Common myeloid progenitor, CD34-positive (primary cell): ENCODE measurements around the gene PIAS3.
A peak's percentile ranks its signal among the peaks of the same experiment; 100 is the strongest.

Source experiments
- CTCF ChIA-PET: fragments of 350-600 bp; sonication (Branson Sonifier 250); formaldehyde crosslinking; loops from one replicate; lab custom pipeline; 2021; ENCODE audit warnings: antibody characterized with exemption; lab: Charles Lee
- POLR2A ChIA-PET: fragments of 350-600 bp; sonication (Branson Sonifier 250); formaldehyde crosslinking; loops from one replicate; lab custom pipeline; 2021; ENCODE audit warnings: antibody characterized with exemption; lab: Charles Lee
- DNase-seq, 3 donors: peaks; one replicate each; pipeline versions ENCODE4 v3.0.0 to v3.0.0-alpha.2; 2013
- H3K27ac ChIP-seq, 2 experiments: 1 replicate in 1 of 2; 2 replicates in 1 of 2; pipeline ENCODE4 v1.7.0; 2013; ENCODE audit warnings: inconsistent platforms in 2 of 2, low read length in 2 of 2, mild to moderate bottlenecking in 2 of 2, low read depth in 1 of 2, moderate library complexity in 1 of 2; ENCODE audit not compliant: severe bottlenecking in 2 of 2, insufficient read depth in 1 of 2, poor library complexity in 1 of 2
- H3K27me3 ChIP-seq, 5 experiments: replicated peaks in 2 of 5; 1 replicate in 3 of 5; 2 replicates in 2 of 5; pipeline versions ENCODE4 v1.6.1 to v1.7.0; 2013; ENCODE audit warnings: low read length in 4 of 5, mild to moderate bottlenecking in 2 of 5, moderate library complexity in 2 of 5, inconsistent platforms in 1 of 5; ENCODE audit not compliant: insufficient read depth in 5 of 5, control insufficient read depth in 4 of 5
- H3K36me3 ChIP-seq, 4 experiments: 1 replicate in 2 of 4; 2 replicates in 2 of 4; pipeline versions ENCODE4 v1.6.1 to v1.7.0; 2013; ENCODE audit warnings: low read length in 3 of 4, control low read depth in 1 of 4, mild to moderate bottlenecking in 1 of 4; ENCODE audit not compliant: control insufficient read depth in 4 of 4, insufficient read depth in 4 of 4
- H3K4me1 ChIP-seq, 4 experiments: 1 replicate in 3 of 4; 2 replicates in 1 of 4; pipeline versions ENCODE4 v1.6.1 to v1.7.1; 2013; ENCODE audit warnings: low read length in 3 of 4, mild to moderate bottlenecking in 3 of 4, control low read depth in 1 of 4, inconsistent platforms in 1 of 4, moderate library complexity in 1 of 4; ENCODE audit not compliant: control insufficient read depth in 4 of 4, insufficient read depth in 4 of 4; ENCODE audit errors: control extremely low read depth in 1 of 4
- H3K4me3 ChIP-seq, 7 experiments: 1 replicate in 4 of 7; 2 replicates in 3 of 7; pipeline versions ENCODE4 v1.5.1 to v1.7.0; 2013; ENCODE audit warnings: mild to moderate bottlenecking in 7 of 7, low read length in 6 of 7, moderate library complexity in 6 of 7, inconsistent platforms in 2 of 7, low read depth in 2 of 7, control low read depth in 1 of 7; ENCODE audit not compliant: insufficient read depth in 4 of 7, control insufficient read depth in 1 of 7; ENCODE audit errors: extremely low read depth in 1 of 7
- H3K9me3 ChIP-seq, 5 experiments: 1 replicate in 4 of 5; 2 replicates in 1 of 5; pipeline versions ENCODE4 v1.6.1 to v1.7.1; 2013; ENCODE audit warnings: low read length in 4 of 5, mild to moderate bottlenecking in 2 of 5, inconsistent platforms in 1 of 5, low read depth in 1 of 5, moderate library complexity in 1 of 5; ENCODE audit not compliant: control insufficient read depth in 4 of 5, insufficient read depth in 2 of 5; ENCODE audit errors: control extremely low read depth in 1 of 5
- WGBS: methylation state at CpG from one replicate; pipeline ENCODE4 v1.1.5; 2013; ENCODE audit not compliant: insufficient coverage; 5-methylcytosine and 5-hydroxymethylcytosine counted together

Gene PIAS3

DNA sequence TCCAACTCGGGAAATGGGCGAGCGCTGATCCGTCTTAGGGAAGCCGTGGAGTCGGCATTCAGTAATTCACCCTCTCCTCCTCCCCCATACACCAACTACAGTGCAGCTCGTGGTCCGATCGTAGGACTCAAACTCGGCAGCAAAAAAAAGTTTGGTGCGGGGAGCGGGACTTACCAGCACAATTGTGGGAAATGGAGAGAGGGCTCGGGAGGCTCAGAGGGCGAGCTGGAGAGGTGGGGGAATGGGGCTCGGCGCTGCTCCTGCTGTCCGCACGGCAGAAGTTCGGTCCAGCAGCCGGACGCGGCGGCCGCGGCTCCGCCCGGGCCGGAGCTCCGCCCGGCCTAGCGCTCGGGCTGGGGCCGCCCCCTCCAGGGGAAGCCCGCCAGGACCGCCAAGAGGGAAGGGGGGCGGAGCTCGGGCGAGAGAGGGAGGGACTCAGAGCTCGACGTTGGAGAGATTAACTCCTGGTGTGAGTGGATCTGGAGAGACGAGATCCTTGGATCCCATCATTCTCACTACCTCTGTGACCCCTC is 676 bp upstream of the PIAS3 start:
- Histone ChIP-seq H3K27ac (peak overlapping the region; percentile 17 to 82), H3K4me1 (peaks cover 0 to 17% (median 15%) of the 10 kb centered on the region in 4 experiments), H3K9me3 (no peaks in the 10 kb centered on the region), H3K36me3 (peaks cover 7 to 21% (median 16%) of the 10 kb centered on the region in 4 experiments), H3K4me3 (peak overlapping the region; percentile 88 to 97 (median 92)), H3K27me3 (no peaks in the 10 kb centered on the region)
- peak; percentile 68 to 87 (median 81) for DNase-seq
- POLR2A ChIA-PET = interaction anchor here (0.6 to 2.6 kb wide), 6 partner anchors 10 to 105 kb away, joined by 3 to 12 read pairs (median 8); partner anchors contain the start of genes ANKRD34A, NUDT17, PEX11B and POLR3GL
- WGBS = 0% methylated on average over 28 of the region's 41 CpGs
- CTCF ChIA-PET = interaction anchor here (1.2 to 10.4 kb wide), 10 partner anchors 12 to 118 kb away, joined by 3 to 157 read pairs (median 13); partner anchors contain the start of genes ITGA10 and NUDT17

DNA sequence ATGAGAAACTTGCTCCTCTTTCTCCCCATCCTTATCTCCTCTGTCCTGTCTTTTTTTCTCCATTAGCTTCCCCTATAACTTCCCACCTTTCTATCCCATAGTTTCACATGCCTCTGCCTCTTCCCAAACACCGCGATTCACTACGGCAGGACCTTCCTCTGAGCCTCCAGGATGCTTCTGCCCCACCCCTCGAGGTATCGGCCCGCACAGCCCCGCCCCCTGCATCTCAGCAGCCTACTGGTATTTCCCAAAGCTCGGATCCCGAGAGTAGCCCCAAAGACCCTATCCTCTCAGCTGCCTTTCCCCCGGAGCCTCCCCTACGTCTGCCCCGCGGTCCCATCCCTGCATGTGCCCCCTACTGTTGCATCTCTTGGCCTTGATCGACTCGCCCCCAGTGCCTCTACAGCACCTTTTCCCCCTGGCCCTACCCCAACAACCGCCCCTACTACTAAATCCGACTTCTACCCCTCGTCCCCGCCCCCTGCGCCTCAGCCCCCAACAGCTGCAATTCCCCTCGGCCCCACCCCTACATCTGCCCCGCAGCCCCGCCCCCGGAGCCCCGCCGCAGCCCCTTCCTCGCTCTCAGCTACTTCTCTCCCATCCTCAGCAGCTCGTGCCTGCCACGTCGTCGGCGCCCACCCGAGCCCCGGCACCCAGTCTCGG is 512 bp downstream of the PIAS3 start:
- 0% methylated on average over 22 of the region's 35 CpGs for WGBS
- DNase-seq = peak; percentile 29 to 92 (median 86)

DNA sequence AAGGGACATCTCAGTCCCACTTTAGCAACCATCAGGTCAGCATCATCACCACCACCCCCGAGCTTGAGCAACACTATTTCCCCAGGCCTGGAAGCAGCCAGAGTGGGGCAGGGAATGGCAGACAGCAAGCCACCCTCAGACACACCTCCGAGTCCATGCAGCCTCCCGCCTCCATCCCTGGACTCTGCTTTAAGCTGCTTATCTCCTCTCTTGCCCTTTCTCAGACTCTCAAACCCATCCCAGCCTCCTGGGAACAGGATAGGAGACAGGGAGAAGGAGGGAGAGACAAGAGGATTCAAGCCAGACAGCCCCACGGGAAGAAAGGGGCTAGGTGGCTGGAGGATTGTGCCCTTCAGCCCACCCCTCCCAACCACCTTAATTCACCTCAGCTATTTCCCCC is 1.7 kb downstream of the PIAS3 start:
- POLR2A ChIA-PET = interaction anchor here (2.2 kb wide), 1 partner anchor 11 kb away, joined by 12 read pairs; the partner anchor contains the start of gene NUDT17
- Histone ChIP-seq H3K4me1 (peaks cover 0 to 17% (median 15%) of the 10 kb centered on the region in 4 experiments), H3K27me3 (no peaks in the 10 kb centered on the region), H3K4me3 (no peak overlapping the region), H3K27ac (no peak overlapping the region), H3K36me3 (peaks cover 9 to 39% (median 26%) of the 10 kb centered on the region in 4 experiments), H3K9me3 (no peaks in the 10 kb centered on the region)
- WGBS = 88% methylated on average over 1 of the region's 4 CpGs
- CTCF ChIA-PET = interaction anchor here (0.6 to 10.4 kb wide), 6 partner anchors 10 to 159 kb away, joined by 3 to 157 read pairs (median 26); partner anchors contain the start of genes ITGA10 and NUDT17
- DNase-seq = no peak

More for the DNA sequence above, 512 bp downstream of the PIAS3 start:
- H3K4me3 ChIP-seq = peak overlapping the region; percentile 88 to 97 (median 92)
- ChIA-PET CTCF (interaction anchor here (0.8 to 10.4 kb wide), 14 partner anchors 11 to 158 kb away, joined by 3 to 157 read pairs (median 4); partner anchors contain the start of genes ITGA10 and NUDT17), POLR2A (interaction anchor here (0.6 to 2.6 kb wide), 7 partner anchors 9 to 106 kb away, joined by 3 to 12 read pairs (median 5); partner anchors contain the start of genes ANKRD34A, NUDT17, PEX11B and POLR3GL)
- H3K27me3 ChIP-seq = no peaks in the 10 kb centered on the region
- peaks cover 0 to 17% (median 15%) of the 10 kb centered on the region in 4 experiments for H3K4me1 ChIP-seq
- H3K27ac ChIP-seq = peak overlapping the region in 1 of 2 experiments; percentile 54
- peaks cover 7 to 31% (median 23%) of the 10 kb centered on the region in 4 experiments for H3K36me3 ChIP-seq
- H3K9me3 ChIP-seq = no peaks in the 10 kb centered on the region

DNA sequence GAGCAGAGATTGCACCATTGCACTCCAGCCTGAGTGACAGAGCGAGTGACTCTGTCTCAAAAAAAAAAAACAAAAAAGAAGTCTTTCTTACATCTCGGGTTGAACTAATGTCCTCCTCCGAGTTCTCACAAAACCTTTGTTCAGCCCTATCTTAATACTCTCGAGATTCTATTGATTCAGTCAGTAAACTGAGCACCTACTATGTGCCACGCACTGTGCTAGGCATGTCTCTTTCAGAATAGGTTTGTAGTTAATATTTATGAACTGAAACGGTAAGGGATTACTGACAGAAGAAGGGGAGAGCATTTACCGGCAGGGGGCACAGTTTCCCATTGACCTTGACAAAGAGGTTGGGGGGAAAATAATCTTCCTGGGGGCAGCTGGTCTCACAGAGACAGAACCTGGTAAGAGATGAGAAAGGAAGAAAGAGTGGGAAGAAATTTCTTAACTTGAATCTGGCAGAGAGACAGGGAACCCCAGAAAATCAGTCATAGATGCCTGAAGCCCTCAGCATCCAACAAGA is 3.4 kb downstream of the PIAS3 start:
- WGBS = 88% methylated on average over 5 of the region's 7 CpGs
- no peak for DNase-seq
- Histone ChIP-seq H3K36me3 (peaks cover 12 to 54% (median 36%) of the 10 kb centered on the region in 4 experiments), H3K4me1 (peaks cover 0 to 17% (median 15%) of the 10 kb centered on the region in 4 experiments), H3K27ac (no peak overlapping the region), H3K4me3 (no peak overlapping the region), H3K9me3 (no peaks in the 10 kb centered on the region), H3K27me3 (no peaks in the 10 kb centered on the region)
- ChIA-PET POLR2A (no interaction called here), CTCF (interaction anchor here (0.8 to 10.4 kb wide), 4 partner anchors 8 to 135 kb away, joined by 3 to 157 read pairs (median 3); partner anchors contain the start of gene NUDT17)

DNA sequence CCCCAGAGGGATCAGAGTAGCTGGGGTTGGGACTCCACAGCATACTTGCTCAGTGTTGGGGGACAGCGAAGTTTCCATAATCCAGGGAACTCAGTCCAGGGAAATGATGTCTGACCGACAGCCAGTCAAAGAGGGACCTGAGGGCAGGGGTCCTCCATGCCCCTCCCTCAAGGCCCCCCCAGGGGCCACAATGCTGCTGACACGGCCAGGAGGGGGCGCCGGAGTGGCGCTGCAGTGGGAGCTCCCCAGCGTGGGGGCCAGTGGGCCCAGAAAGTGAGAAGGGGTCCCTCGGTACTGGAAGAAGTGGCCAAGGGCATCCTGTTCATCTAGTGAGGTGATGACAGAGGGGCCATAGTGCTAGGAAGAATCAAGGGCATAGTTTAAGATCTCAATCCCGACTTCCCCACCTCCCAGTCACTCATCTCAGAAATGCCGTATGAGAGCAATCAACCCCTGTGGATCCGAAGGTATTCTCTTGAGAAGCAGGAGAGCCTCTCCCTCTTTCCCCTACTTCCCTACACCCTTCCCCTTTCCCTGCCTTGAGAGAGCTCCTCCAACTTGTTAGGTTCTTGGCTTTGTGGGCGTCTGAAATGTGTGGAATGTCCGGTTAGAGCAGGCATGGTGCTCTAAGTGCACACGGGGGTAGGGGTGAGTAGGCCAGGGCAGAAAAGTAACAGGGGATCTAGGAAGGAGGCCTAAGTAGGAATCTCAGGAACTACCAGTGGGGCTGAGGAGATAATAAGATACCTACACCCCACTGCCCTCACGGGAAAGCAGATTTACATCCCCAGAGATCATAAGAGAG is 9.3 kb downstream of the PIAS3 start:
- H3K4me3 ChIP-seq = no peak overlapping the region
- DNase-seq = peak in 2 of 3 donors; percentile 14 to 22
- peaks cover 0 to 20% (median 16%) of the 10 kb centered on the region in 4 experiments for H3K4me1 ChIP-seq
- peaks cover 8 to 68% (median 43%) of the 10 kb centered on the region in 4 experiments for H3K36me3 ChIP-seq
- H3K27ac ChIP-seq = no peak overlapping the region
- CTCF ChIA-PET = interaction anchor here (0.9 to 10.3 kb wide), 13 partner anchors 10 to 170 kb away, joined by 3 to 157 read pairs (median 9); partner anchors contain the start of genes ITGA10 and PIAS3
- H3K27me3 ChIP-seq = no peaks in the 10 kb centered on the region
- POLR2A ChIA-PET = interaction anchor here (1.9 kb wide), 1 partner anchor 9 kb away, joined by 12 read pairs; the partner anchor contains the start of gene PIAS3
- WGBS = 97% methylated on average over 9 of the region's 15 CpGs
- no peaks in the 10 kb centered on the region for H3K9me3 ChIP-seq

DNA sequence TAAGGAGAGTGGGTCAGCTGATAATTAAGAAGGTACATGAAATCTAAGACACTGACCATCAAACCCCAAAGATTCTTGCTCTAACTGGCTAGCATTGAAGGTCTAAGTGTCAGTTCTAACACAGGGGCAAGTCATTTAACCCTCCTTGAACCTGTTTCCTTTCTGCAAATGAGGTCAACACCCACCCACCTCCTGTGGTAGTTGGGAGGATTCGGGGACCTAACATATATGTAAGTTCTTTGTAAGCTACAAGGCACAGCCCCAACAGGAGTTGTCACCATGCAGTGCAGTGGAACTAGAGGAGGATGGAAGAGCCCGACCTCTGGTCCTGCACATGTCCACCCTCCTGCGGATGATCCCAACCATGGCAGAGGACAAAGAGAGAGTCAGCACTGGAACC is 11.1 kb downstream of the PIAS3 start:
- Histone ChIP-seq H3K27me3 (no peaks in the 10 kb centered on the region), H3K4me1 (peaks cover 0 to 24% (median 17%) of the 10 kb centered on the region in 4 experiments), H3K9me3 (no peaks in the 10 kb centered on the region), H3K27ac (no peak overlapping the region), H3K36me3 (peaks cover 10 to 56% (median 39%) of the 10 kb centered on the region in 4 experiments), H3K4me3 (no peak overlapping the region)
- 94% methylated on average over 3 of the region's 3 CpGs for WGBS
- POLR2A ChIA-PET = interaction anchor here (0.6 kb wide), 1 partner anchor 23 kb away, joined by 3 read pairs; no protein-coding TSS in a partner anchor
- DNase-seq = no peak
- CTCF ChIA-PET = interaction anchor here (1.2 to 10.3 kb wide), 16 partner anchors 12 to 170 kb away, joined by 3 to 157 read pairs (median 10); partner anchors contain the start of genes ITGA10, PEX11B, PIAS3 and TXNIP
